Keratinocyte (primary cell): ENCODE data around the gene ADAMTS17. TPM values are rescaled to one million over a fixed set of nuclear protein-coding genes. Genes with fewer than 3 reads are reported as not detected.

Source experiments
- DNase-seq: peaks from one replicate; pipeline ENCODE4 v3.0.0-alpha.2; 2011; ENCODE audit warnings: low read depth, missing footprints, low spot score
- FAIRE-seq: peaks from 2 replicates; lab custom pipeline; 2011; peaks lifted over from hg19 to GRCh38; lab: Jason Lieb, UNC
- H2AFZ ChIP-seq: 2 replicates; pipeline ENCODE4 v1.6.0; 2012; ENCODE audit warnings: low read length, control low read depth, inconsistent platforms; ENCODE audit not compliant: control insufficient read depth
- H3K27ac ChIP-seq: 2 replicates; pipeline ENCODE4 v1.5.1; 2011; ENCODE audit warnings: low read length; ENCODE audit not compliant: control insufficient read depth, insufficient read depth
- H3K27me3 ChIP-seq: 3 replicates; pipeline ENCODE4 v1.6.0; 2011; ENCODE audit warnings: low read length; ENCODE audit not compliant: control insufficient read depth, insufficient read depth; ENCODE audit errors: extremely low read depth
- H3K36me3 ChIP-seq, 2 experiments: 2 replicates in 1 of 2; 3 replicates in 1 of 2; pipeline ENCODE4 v1.5.1; 2011; ENCODE audit warnings: low read length in 2 of 2, mild to moderate bottlenecking in 1 of 2; ENCODE audit not compliant: control insufficient read depth in 2 of 2, insufficient read depth in 2 of 2; ENCODE audit errors: extremely low read depth in 1 of 2
- H3K4me1 ChIP-seq: 3 replicates; pipeline ENCODE4 v1.5.1; 2011; ENCODE audit warnings: low read length; ENCODE audit not compliant: control insufficient read depth, insufficient read depth; ENCODE audit errors: extremely low read depth
- H3K4me2 ChIP-seq: 3 replicates; pipeline ENCODE4 v1.6.0; 2011; ENCODE audit warnings: low read depth, low read length; ENCODE audit not compliant: control insufficient read depth, insufficient read depth; ENCODE audit errors: extremely low read depth
- H3K4me3 ChIP-seq, 3 experiments: fragments of 200-600 bp in 1 of 3; sonication (generic) in 1 of 3; 2 replicates in 2 of 3; 3 replicates in 1 of 3; pipeline ENCODE4 v1.5.1; 2011 to 2016; ENCODE audit warnings: low read length in 3 of 3, mild to moderate bottlenecking in 3 of 3, control low read depth in 2 of 3, inconsistent platforms in 1 of 3, low read depth in 1 of 3, mixed read lengths in 1 of 3, mixed run types in 1 of 3, moderate library complexity in 1 of 3; ENCODE audit not compliant: control insufficient read depth in 2 of 3, insufficient read depth in 2 of 3; ENCODE audit errors: extremely low read depth in 1 of 3
- H3K79me2 ChIP-seq: 2 replicates; pipeline ENCODE4 v1.6.0; 2012; ENCODE audit warnings: low read length; ENCODE audit not compliant: control insufficient read depth, insufficient read depth
- H3K9ac ChIP-seq: 3 replicates; pipeline ENCODE4 v1.6.0; 2011; ENCODE audit warnings: low read length; ENCODE audit not compliant: control insufficient read depth, insufficient read depth; ENCODE audit errors: extremely low read depth
- H3K9me1 ChIP-seq: 3 replicates; pipeline ENCODE4 v1.6.0; 2011; ENCODE audit warnings: low read length; ENCODE audit not compliant: control insufficient read depth, insufficient read depth; ENCODE audit errors: extremely low read depth
- H3K9me3 ChIP-seq: 2 replicates; pipeline ENCODE4 v1.5.1; 2012; ENCODE audit warnings: low read depth, low read length; ENCODE audit not compliant: control insufficient read depth
- H4K20me1 ChIP-seq: 3 replicates; pipeline ENCODE4 v1.6.0; 2011; ENCODE audit warnings: low read length; ENCODE audit not compliant: control insufficient read depth, insufficient read depth; ENCODE audit errors: extremely low read depth
- EZH2 ChIP-seq: IDR thresholded peaks from one replicate; pipeline ENCODE4 v1.6.1; 2012; ENCODE audit warnings: inconsistent platforms, mild to moderate bottlenecking, low read length, moderate library complexity
- dilution Hi-C: fragments of 300-500 bp; cut with MboI; formaldehyde crosslinking; loops from one replicate; pipeline ENCODE4 v1.7.0; 2020; ENCODE audit warnings: low sequenced_read_pairs; ENCODE audit not compliant: extremely low pct_ligation_motif_present
- polyA plus RNA-seq, 5 experiments: library from polyadenylated mRNA; depleted of rRNA in 3 of 5; stranded (reverse) in 3 of 5; stranded (forward) in 1 of 5; unstranded in 1 of 5; fragments of >200 nt; gene quantifications; 1 replicate in 1 of 5; 2 replicates in 3 of 5; 3 replicates in 1 of 5; pipeline versions ENCODE4 v1.2.1 to v1.2.3, GENCODE V29; 2011 to 2012; ENCODE audit warnings: missing spikeins in 2 of 5, low read depth in 1 of 5, low replicate concordance in 1 of 5
- TF ChIP-seq, protein P1 (sequence below), 3 experiments: IDR thresholded peaks in 1 of 3; conservative IDR thresholded peaks in 1 of 3; optimal IDR thresholded peaks in 1 of 3; 2 replicates in 2 of 3; 3 replicates in 1 of 3; pipeline versions ENCODE3 to v1.5.1; 2011; ENCODE audit warnings: low read length in 3 of 3, mild to moderate bottlenecking in 3 of 3, moderate library complexity in 2 of 3, control low read depth in 1 of 3, inconsistent platforms in 1 of 3; ENCODE audit not compliant: insufficient read depth in 2 of 3; ENCODE audit errors: extremely low read depth in 1 of 3

ADAMTS17 gene
- polyA plus RNA-seq, 1 donor (not counting 4 experiments of a cell fraction or from before 2014, with no cell fraction given) = 0.18 TPM

DNA sequence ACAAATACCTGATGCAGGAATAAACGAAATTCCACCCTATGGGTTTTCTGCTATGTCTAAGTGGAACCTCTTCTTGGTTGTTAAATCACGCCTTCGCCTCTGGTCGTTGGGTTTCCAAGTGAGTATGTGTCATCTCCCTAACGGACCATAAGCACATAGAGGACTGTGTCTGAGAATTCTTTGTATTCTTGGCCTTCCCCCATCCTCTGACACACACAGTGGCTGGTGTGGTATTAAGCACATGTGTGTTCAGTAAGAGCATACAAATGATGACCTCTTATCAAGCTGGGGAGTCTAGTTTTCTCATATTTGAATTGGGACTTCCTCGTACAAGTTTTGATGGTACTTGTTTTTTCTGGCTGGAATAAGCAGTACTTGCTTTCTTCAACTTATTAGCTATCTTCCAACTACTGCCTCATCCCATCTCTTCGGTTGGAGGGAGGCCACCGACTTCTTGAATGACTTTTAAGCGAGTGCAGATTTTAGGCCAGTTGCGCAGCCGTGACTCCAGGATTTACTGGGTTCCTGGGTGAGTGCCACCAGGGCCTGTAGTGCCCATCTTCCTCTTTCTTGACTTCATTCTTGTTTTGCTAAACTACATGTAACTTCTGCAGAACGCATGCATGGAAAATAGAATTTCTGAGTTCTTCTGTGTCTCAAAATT, 240.2 kb downstream of the ADAMTS17 start:
- Histone ChIP-seq H4K20me1 (no peaks in the 10 kb centered on the region), H3K79me2 (no peaks in the 10 kb centered on the region), H3K9me1 (no peaks in the 10 kb centered on the region), H3K36me3 (no peaks in the 10 kb centered on the region), H2AFZ (no peak overlapping the region), H3K4me2 (no peak overlapping the region), H3K4me3 (no peak overlapping the region), H3K4me1 (no peaks in the 10 kb centered on the region), H3K27ac (no peak overlapping the region), H3K9ac (no peak overlapping the region), H3K27me3 (peaks cover 51% of the 10 kb centered on the region), H3K9me3 (no peaks in the 10 kb centered on the region)
- FAIRE-seq (no peak), DNase-seq (no peak)
- no peak for TF ChIP-seq EZH2
- TF ChIP-seq, protein P1, sequence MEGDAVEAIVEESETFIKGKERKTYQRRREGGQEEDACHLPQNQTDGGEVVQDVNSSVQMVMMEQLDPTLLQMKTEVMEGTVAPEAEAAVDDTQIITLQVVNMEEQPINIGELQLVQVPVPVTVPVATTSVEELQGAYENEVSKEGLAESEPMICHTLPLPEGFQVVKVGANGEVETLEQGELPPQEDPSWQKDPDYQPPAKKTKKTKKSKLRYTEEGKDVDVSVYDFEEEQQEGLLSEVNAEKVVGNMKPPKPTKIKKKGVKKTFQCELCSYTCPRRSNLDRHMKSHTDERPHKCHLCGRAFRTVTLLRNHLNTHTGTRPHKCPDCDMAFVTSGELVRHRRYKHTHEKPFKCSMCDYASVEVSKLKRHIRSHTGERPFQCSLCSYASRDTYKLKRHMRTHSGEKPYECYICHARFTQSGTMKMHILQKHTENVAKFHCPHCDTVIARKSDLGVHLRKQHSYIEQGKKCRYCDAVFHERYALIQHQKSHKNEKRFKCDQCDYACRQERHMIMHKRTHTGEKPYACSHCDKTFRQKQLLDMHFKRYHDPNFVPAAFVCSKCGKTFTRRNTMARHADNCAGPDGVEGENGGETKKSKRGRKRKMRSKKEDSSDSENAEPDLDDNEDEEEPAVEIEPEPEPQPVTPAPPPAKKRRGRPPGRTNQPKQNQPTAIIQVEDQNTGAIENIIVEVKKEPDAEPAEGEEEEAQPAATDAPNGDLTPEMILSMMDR (optimal IDR thresholded peaks at IDR 0.05 in 1 of 3, IDR thresholded peaks at IDR 0.05 in 1 of 3, conservative IDR thresholded peaks at IDR 0.05 in 1 of 3; ENCODE audit: extremely low read depth in 1 of 3, insufficient read depth in 2 of 3, low read length in 3 of 3) = no peak
- dilution Hi-C loops = no loop called here

GRCh38 chr15:100100926-100101325, 240.8 kb downstream of the ADAMTS17 start:
- no peak for DNase-seq
- Histone ChIP-seq H3K9me1 (no peaks in the 10 kb centered on the region), H4K20me1 (no peaks in the 10 kb centered on the region), H3K79me2 (no peaks in the 10 kb centered on the region), H3K9ac (no peak overlapping the region), H3K9me3 (no peaks in the 10 kb centered on the region), H3K36me3 (no peaks in the 10 kb centered on the region), H3K27me3 (peaks cover 57% of the 10 kb centered on the region), H3K27ac (no peak overlapping the region), H3K4me2 (no peak overlapping the region), H3K4me3 (no peak overlapping the region), H3K4me1 (peaks cover 2% of the 10 kb centered on the region), H2AFZ (no peak overlapping the region)
- no peak for FAIRE-seq
- dilution Hi-C loops = no loop called here
- no peak for TF ChIP-seq EZH2
- TF ChIP-seq, protein P1 (optimal IDR thresholded peaks at IDR 0.05 in 1 of 3, IDR thresholded peaks at IDR 0.05 in 1 of 3, conservative IDR thresholded peaks at IDR 0.05 in 1 of 3; ENCODE audit: extremely low read depth in 1 of 3, insufficient read depth in 2 of 3, low read length in 3 of 3) = no peak
